ENCODE results near the gene LY6G6C. TPM values are rescaled to one million over a fixed set of nuclear protein-coding genes. Genes with fewer than 3 reads are reported as not detected.

The LY6G6C gene
- total and polyA plus RNA-seq, 2 experiments from 2014 or later: not detected

DNA sequence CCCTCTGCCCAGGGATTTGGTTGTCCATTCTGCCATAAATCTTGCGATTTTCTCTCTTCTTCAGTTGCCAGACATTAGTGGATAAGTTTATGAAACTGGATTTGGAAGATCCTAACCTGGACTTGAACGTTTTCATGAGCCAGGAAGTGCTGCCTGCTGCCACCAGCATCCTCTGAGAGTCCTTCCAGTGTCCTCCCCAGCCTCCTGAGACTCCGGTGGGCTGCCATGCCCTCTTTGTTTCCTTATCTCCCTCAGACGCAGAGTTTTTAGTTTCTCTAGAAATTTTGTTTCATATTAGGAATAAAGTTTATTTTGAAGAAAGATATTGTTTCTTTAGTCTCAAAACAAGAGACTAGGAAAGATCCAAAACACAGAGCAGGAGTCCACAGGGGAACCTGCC, 40.8 kb upstream of the LY6G6C start, which contains the start of gene SAPCD1 (continued):
- TF ChIP-seq, protein P1, sequence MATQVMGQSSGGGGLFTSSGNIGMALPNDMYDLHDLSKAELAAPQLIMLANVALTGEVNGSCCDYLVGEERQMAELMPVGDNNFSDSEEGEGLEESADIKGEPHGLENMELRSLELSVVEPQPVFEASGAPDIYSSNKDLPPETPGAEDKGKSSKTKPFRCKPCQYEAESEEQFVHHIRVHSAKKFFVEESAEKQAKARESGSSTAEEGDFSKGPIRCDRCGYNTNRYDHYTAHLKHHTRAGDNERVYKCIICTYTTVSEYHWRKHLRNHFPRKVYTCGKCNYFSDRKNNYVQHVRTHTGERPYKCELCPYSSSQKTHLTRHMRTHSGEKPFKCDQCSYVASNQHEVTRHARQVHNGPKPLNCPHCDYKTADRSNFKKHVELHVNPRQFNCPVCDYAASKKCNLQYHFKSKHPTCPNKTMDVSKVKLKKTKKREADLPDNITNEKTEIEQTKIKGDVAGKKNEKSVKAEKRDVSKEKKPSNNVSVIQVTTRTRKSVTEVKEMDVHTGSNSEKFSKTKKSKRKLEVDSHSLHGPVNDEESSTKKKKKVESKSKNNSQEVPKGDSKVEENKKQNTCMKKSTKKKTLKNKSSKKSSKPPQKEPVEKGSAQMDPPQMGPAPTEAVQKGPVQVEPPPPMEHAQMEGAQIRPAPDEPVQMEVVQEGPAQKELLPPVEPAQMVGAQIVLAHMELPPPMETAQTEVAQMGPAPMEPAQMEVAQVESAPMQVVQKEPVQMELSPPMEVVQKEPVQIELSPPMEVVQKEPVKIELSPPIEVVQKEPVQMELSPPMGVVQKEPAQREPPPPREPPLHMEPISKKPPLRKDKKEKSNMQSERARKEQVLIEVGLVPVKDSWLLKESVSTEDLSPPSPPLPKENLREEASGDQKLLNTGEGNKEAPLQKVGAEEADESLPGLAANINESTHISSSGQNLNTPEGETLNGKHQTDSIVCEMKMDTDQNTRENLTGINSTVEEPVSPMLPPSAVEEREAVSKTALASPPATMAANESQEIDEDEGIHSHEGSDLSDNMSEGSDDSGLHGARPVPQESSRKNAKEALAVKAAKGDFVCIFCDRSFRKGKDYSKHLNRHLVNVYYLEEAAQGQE (IDR thresholded peaks at IDR 0.05; ENCODE audit: unreplicated experiment): no peak
- no peak for TF ChIP-seq CREB1 (CRISPR knock-in tag; IDR thresholded peaks at IDR 0.05; ENCODE audit: low read depth)
- TF ChIP-seq JUNB (IDR thresholded peaks at IDR 0.05; ENCODE audit: unreplicated experiment): no peak
- TF ChIP-seq NANOG (IDR thresholded peaks at IDR 0.05; ENCODE audit: borderline replicate concordance): no peak

GRCh38 chr6:31761343-31761742, 39.8 kb upstream of the LY6G6C start:
- Mint-ChIP-seq H3K27ac (no peak overlapping the region), H3K9me3 (no peaks in the 10 kb centered on the region; the same call in 2 of the 3 replicates), H3K4me3 (no peak overlapping the region), H3K36me3 (ENCODE audit: low read depth) (peaks cover 22% of the 10 kb centered on the region), H3K27me3 (ENCODE audit: insufficient read depth, low read depth, poor library complexity) (peaks cover 7% of the 10 kb centered on the region), H3K4me1 (peaks cover 21% of the 10 kb centered on the region)
- no peak overlapping the region for H3K27ac ChIP-seq (ENCODE audit: low read depth)
- no peaks in the 10 kb centered on the region for H3K27me3 ChIP-seq (ENCODE audit: insufficient read depth)
- H3K9me2 ChIP-seq (ENCODE audit: insufficient read depth): no peaks in the 10 kb centered on the region
- H4K20me1 ChIP-seq (replicated peaks; ENCODE audit: insufficient read depth): no peaks in the 10 kb centered on the region
- H3K4me1 ChIP-seq (ENCODE audit: insufficient read depth): peaks cover 9% of the 10 kb centered on the region; the same call in 1 of the 2 replicates
- H3K79me2 ChIP-seq (replicated peaks; ENCODE audit: insufficient read depth): no peaks in the 10 kb centered on the region
- DNase-seq (ENCODE audit: low spot score) (no peak), ATAC-seq (no peak)
- H3K4me2 ChIP-seq: no peak overlapping the region
- H3F3A ChIP-seq (replicated peaks; ENCODE audit: low read depth): 0 out of 2 replicates have a peak, but pooled peaks cover 2% of the 10 kb centered on the region
- H3K4me3 ChIP-seq: no peak overlapping the region
- H2AFZ ChIP-seq: no peak overlapping the region
- H3K36me3 ChIP-seq (ENCODE audit: insufficient read depth): no peaks in the 10 kb centered on the region
- TF ChIP-seq ZNF331 (CRISPR knock-in tag; IDR thresholded peaks at IDR 0.05; ENCODE audit: low read depth): no peak
- TF ChIP-seq, protein P1 (IDR thresholded peaks at IDR 0.05; ENCODE audit: unreplicated experiment): no peak
- TF ChIP-seq JUNB (IDR thresholded peaks at IDR 0.05; ENCODE audit: unreplicated experiment): no peak
- TF ChIP-seq EZH2 (IDR thresholded peaks at IDR 0.05; ENCODE audit: low read depth, unreplicated experiment): no peak
- no peak for TF ChIP-seq EZH2phosphoT487 (IDR thresholded peaks at IDR 0.05; ENCODE audit: unreplicated experiment)
- no peak for TF ChIP-seq POLR2AphosphoS5 (IDR thresholded peaks at IDR 0.05; ENCODE audit: low read depth)
- TF ChIP-seq, protein P2, sequence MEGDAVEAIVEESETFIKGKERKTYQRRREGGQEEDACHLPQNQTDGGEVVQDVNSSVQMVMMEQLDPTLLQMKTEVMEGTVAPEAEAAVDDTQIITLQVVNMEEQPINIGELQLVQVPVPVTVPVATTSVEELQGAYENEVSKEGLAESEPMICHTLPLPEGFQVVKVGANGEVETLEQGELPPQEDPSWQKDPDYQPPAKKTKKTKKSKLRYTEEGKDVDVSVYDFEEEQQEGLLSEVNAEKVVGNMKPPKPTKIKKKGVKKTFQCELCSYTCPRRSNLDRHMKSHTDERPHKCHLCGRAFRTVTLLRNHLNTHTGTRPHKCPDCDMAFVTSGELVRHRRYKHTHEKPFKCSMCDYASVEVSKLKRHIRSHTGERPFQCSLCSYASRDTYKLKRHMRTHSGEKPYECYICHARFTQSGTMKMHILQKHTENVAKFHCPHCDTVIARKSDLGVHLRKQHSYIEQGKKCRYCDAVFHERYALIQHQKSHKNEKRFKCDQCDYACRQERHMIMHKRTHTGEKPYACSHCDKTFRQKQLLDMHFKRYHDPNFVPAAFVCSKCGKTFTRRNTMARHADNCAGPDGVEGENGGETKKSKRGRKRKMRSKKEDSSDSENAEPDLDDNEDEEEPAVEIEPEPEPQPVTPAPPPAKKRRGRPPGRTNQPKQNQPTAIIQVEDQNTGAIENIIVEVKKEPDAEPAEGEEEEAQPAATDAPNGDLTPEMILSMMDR (conservative IDR thresholded peaks at IDR 0.05; ENCODE audit: low read depth in 2 of 2): no peak
- no peak for TF ChIP-seq CREB1 (CRISPR knock-in tag; IDR thresholded peaks at IDR 0.05; ENCODE audit: low read depth)
